GM12872 (cell line): ENCODE results near the gene MYBPH.

Source experiments
- CTCF ChIP-seq: IDR thresholded peaks from 3 replicates; pipeline ENCODE4 v1.5.1; 2011; ENCODE audit warnings: low read depth, mild to moderate bottlenecking, low read length, moderate library complexity; ENCODE audit not compliant: insufficient read depth

The MYBPH gene

GRCh38 chr1:203207751-203208150 is 32.1 kb upstream of the MYBPH start:
- no peak for TF ChIP-seq CTCF

DNA sequence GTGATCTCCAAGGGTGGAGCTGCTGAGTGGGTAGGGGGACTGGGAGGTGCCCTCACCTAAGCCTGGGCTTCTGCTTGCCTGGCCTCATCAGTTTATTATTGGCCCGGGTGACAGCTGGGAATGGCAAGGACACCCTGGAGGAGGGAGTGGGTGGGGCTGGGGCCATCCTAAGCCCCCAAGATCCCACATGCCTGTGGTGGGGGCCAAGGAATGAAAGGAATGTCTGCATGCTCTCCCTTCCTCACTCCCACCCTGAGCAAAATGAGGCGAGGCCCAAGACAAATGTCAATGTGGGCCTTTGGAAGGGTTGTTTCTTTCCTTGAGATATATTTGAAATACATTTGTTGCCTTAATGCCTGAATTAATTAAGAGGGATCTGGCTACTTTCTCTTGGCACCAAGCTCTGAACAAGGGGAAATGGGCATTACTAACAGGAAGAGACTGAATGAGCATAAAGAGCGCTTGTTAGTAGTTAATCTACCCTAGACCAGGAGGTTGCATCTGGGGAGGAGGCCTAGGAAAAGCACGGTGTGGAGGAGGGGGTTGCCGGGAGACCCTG is 30.6 kb upstream of the MYBPH start:
- TF ChIP-seq CTCF: no peak

DNA sequence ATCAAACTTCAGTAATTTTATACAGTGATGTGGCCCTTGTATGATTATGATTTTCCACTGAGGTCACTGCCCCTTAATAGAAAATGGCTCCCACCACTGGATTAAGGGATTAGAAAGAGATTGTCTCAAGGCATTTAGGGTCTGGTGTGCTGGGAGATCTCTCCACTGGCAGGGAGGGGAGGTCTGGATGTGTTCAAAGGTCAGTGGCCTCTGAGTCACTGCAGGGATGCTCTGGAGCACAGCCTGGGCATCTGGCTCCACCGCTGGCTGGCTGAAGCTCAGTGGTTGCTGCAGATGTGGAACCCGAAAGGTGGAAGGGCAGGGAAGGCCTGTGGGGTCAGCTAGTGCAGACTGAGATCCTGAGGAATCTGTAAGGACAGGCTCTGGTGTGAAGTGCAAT is 29.1 kb upstream of the MYBPH start:
- no peak for TF ChIP-seq CTCF

GRCh38 chr1:203202431-203203245 is 27.0 kb upstream of the MYBPH start:
- TF ChIP-seq CTCF: no peak

DNA sequence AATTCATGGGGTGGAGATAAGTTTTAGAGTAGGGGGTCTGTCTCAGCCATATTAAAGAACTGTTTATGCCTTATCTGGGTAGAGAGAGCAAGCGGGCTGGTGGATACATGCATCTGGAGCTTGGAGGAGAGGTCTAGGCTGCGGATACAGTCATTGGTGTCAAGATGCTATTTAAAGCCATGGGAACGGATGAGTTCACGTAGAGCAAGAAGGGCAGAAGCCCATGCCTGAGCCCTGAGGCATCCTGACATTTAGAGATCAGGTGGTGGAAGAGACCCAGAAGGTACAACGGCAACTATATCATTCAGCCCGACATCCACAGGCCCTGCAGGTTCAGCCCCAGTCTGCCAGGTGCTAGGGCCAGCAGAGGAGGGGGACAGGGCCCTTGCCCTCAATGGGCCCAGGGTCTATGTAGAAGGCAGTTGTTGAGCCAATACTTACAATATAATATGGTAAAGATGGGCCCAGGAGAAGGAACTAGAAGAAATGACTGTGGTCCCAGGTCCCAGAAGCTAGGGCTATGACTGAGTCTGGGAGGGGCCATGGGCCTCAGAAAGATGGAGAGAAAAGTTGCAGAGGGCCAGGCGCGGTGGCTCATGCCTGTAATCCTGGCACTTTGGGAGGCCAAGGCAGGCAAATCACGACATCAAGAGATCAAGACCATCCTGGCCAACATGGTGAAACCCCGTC is 26.0 kb upstream of the MYBPH start:
- TF ChIP-seq CTCF: no peak

GRCh38 chr1:203200916-203201315 is 25.3 kb upstream of the MYBPH start:
- no peak for TF ChIP-seq CTCF

- no peak for TF ChIP-seq CTCF
Observed at GRCh38 chr1:203199816-203200571, 24.4 kb upstream of the MYBPH start.
